ENCODE results near the gene CD93.

Gene CD93, protein sequence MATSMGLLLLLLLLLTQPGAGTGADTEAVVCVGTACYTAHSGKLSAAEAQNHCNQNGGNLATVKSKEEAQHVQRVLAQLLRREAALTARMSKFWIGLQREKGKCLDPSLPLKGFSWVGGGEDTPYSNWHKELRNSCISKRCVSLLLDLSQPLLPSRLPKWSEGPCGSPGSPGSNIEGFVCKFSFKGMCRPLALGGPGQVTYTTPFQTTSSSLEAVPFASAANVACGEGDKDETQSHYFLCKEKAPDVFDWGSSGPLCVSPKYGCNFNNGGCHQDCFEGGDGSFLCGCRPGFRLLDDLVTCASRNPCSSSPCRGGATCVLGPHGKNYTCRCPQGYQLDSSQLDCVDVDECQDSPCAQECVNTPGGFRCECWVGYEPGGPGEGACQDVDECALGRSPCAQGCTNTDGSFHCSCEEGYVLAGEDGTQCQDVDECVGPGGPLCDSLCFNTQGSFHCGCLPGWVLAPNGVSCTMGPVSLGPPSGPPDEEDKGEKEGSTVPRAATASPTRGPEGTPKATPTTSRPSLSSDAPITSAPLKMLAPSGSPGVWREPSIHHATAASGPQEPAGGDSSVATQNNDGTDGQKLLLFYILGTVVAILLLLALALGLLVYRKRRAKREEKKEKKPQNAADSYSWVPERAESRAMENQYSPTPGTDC

DNA sequence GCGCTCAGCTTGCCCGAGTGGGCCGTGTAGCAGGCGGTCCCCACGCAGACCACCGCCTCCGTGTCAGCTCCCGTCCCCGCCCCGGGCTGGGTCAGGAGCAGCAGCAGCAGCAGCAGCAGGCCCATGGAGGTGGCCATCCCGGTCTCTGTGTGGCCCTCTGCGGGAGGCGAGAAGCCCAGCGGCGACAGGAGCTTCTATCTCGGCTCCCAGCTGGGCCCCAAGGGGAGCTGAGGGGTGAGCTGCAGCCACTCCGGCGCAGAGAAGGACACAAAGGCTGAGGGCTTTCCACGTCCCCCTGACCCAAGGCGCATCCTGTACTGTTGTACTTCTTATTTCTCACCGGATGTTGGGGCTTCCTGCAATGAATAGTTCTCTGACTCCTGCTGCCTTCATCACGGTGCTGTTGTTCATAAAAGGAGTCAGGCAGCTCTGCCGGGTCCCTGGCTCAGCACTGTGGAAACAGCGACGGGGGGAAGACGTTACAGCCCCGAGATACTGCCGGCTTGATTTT lies at the start of gene CD93:
Gene CD93 (minus strand): TSS at position 269 of the 511 bp plus-strand sequence. CDS start 132 bp downstream, at position 137.
- peak; percentile 51 for DNase-seq (ENCODE audit: low spot score)
- in situ Hi-C loops (cut with MboI; ENCODE audit: low pct_unique_long_range_greater_than_20kb, low sequenced_read_pairs, unreplicated experiment), result no loop called here
- TF ChIP-seq, protein P1, sequence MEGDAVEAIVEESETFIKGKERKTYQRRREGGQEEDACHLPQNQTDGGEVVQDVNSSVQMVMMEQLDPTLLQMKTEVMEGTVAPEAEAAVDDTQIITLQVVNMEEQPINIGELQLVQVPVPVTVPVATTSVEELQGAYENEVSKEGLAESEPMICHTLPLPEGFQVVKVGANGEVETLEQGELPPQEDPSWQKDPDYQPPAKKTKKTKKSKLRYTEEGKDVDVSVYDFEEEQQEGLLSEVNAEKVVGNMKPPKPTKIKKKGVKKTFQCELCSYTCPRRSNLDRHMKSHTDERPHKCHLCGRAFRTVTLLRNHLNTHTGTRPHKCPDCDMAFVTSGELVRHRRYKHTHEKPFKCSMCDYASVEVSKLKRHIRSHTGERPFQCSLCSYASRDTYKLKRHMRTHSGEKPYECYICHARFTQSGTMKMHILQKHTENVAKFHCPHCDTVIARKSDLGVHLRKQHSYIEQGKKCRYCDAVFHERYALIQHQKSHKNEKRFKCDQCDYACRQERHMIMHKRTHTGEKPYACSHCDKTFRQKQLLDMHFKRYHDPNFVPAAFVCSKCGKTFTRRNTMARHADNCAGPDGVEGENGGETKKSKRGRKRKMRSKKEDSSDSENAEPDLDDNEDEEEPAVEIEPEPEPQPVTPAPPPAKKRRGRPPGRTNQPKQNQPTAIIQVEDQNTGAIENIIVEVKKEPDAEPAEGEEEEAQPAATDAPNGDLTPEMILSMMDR (IDR thresholded peaks at IDR 0.05; ENCODE audit: extremely low read depth, insufficient read depth, missing control alignments), result no peak

DNA sequence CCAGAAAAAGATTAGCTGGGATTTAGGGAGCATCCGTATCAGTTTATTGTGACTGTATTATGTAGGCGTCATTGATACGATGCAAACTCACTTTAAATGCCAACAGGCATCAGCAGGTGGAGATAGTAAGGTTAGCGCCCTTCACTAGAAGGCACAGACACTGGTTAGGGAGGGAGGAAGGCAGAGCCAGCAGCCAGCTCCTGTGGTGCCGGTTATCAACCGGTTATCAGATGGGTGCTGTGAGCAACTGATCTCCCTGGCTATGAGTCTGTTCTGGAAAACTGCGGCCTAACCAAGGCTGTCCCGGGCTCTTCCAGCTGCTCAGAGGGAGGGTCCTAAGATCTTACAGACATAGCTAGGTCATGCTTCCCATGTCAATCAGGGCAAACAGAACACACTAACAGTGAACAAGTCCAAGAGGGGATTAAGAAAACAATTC lies 47.5 kb upstream of the CD93 start:
- in situ Hi-C loops (cut with MboI; ENCODE audit: low pct_unique_long_range_greater_than_20kb, low sequenced_read_pairs, unreplicated experiment), result no loop called here
- TF ChIP-seq, protein P1 (IDR thresholded peaks at IDR 0.05; ENCODE audit: extremely low read depth, insufficient read depth, missing control alignments), result no peak
- DNase-seq (ENCODE audit: low spot score), result no peak

DNA sequence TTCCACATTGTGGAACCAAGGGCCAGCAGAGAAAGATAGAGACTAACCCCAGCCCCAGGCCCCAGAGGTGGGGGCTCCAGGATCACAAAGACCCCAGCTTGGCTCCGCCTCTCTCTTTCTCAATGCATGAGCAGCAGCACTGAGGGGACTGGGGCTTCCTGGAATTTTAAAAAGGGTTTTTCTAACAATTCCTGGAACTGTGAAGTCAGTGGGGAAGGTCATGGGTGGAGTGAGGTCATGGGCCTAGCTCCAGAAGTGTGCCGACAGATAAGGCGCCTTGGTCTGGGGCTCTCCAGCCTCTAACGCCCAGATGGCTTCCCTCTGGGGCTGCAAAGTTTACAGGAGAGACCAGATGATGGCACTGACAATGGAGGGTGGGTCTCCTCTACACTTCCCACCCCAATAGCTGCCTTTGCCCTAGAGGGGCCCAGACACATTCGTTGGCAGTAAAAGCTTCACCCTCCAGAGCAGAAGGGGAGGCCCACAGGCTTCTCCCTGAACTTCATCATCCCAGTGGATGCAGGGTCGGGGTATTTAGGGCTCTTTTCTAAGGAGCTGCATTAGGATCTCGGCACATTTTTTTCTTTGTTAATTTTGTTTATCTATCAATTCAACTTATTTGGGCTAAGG lies 46.9 kb upstream of the CD93 start:
- TF ChIP-seq, protein P1 (IDR thresholded peaks at IDR 0.05; ENCODE audit: extremely low read depth, insufficient read depth, missing control alignments), result no peak
- DNase-seq (ENCODE audit: low spot score), result no peak
- in situ Hi-C loops (cut with MboI; ENCODE audit: low pct_unique_long_range_greater_than_20kb, low sequenced_read_pairs, unreplicated experiment), result no loop called here

DNA sequence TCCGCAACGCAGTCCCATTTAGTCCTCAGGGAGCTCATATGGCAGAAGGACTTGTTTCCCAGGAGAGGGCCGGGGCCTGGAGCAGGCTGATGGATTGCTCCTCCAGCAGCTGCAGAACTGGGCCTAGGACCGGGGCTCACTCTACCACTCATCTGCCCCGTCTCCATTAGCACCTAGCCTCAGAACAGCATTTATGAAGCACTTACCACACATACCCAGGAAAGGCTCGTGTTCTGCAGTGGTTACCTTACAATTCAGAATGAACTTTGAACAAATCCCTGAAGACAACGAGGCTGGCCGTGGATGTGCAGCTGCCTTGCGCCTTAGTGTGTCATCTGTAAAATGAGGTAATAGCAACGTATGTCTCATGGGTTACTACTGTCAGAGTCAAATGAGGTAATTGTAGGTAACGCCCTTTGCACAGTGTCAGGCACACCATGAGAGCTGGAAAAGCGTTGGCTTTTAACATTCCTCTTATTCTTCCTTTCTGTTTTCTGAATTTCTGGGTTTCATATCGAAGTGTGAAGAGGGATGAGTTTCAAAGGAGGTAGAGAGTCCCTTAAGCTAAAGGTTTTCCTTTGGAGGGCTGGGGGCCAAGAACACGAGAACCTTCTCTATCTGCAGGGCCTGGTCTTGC lies 46.3 kb upstream of the CD93 start:
- DNase-seq (ENCODE audit: low spot score), result no peak
- TF ChIP-seq, protein P1 (IDR thresholded peaks at IDR 0.05; ENCODE audit: extremely low read depth, insufficient read depth, missing control alignments), result no peak
- in situ Hi-C loops (cut with MboI; ENCODE audit: low pct_unique_long_range_greater_than_20kb, low sequenced_read_pairs, unreplicated experiment), result no loop called here

DNA sequence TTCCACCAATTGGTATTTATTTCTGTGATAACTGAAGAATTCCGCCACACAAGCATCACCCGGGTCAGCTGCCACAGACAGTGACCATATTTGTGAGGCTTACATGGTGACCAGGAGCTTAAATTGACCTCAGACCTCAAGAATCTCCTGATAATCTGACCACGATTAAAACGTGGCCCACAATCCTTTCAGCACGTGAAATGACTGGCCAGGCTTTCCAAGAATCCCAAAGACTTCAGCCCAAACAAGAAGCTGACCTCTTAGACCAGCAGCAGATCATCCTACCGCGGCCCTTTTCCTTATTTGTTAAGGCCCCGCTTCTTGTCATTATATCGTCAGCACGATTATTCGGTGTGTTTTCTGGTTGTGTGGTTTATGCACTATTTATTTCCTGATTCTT lies 45.6 kb upstream of the CD93 start:
- in situ Hi-C loops (cut with MboI; ENCODE audit: low pct_unique_long_range_greater_than_20kb, low sequenced_read_pairs, unreplicated experiment), result no loop called here
- no peak for DNase-seq (ENCODE audit: low spot score)
- TF ChIP-seq, protein P1 (IDR thresholded peaks at IDR 0.05; ENCODE audit: extremely low read depth, insufficient read depth, missing control alignments), result no peak

DNA sequence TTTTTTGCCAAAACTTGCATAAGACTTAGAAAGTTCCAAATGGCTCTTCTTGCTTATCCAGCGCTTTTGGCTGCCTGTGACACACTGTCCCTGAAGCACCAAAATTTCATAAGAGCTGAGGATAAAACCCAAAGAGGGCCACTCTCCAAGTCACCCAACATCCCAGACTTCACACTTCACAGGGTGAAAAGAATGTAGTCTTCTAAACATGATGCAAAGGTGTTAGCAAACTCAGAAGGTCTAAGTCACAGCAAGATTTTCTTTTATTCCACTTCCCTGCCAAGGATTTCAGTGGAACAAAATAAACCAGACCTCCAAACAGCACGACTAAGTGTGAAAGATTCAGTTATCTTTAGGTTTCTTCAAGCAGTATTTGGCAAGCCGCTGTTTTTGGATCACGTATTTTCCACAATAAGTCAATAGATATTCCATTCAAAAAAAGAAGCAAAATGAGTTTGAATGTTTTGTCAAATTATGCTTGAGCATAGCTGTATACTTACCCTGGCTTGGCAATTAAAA lies 44.6 kb upstream of the CD93 start:
- DNase-seq (ENCODE audit: low spot score), result no peak
- TF ChIP-seq, protein P1 (IDR thresholded peaks at IDR 0.05; ENCODE audit: extremely low read depth, insufficient read depth, missing control alignments), result no peak
- in situ Hi-C loops (cut with MboI; ENCODE audit: low pct_unique_long_range_greater_than_20kb, low sequenced_read_pairs, unreplicated experiment), result no loop called here

Data from GM13977 (cell line).